K562 (cell line): ENCODE results near the gene CHST1. TPM values are rescaled to one million over a fixed set of nuclear protein-coding genes. Genes with fewer than 3 reads are reported as not detected.

Experiments
- ATAC-seq: fragments of 200-7000 bp; cut with Tn5 transposase; 3 replicates; pipeline ENCODE4 v1.9.1; 2020; ENCODE audit warnings: moderate library complexity
- BruUV-seq: library from RNA; stranded (reverse); fragments of 400-500 nt; replicated peaks from 2 replicates; lab custom pipeline; 2021; lab: Mats Ljungman, UMichigan
- CTCF ChIA-PET: fragments of 300-600 bp; formaldehyde crosslinking; extraction: SDS; loops from one replicate; lab custom pipeline; 2021; ENCODE audit warnings: low intra/inter-chr PET ratio; lab: Yijun Ruan, JAX
- POLR2A ChIA-PET: fragments of 300-600, 350-650 bp; sonication (Branson Sonifier 250); formaldehyde crosslinking; extraction: SDS; loops from one replicate; lab custom pipeline; 2021; ENCODE audit warnings: antibody characterized with exemption, inconsistent platforms; lab: Yijun Ruan, JAX
- DNase-seq, 4 experiments: peaks; one replicate each; pipeline versions ENCODE4 v3.0.0 to v3.0.0-alpha.2; 2011 to 2018; ENCODE audit warnings: low spot score in 3 of 4, mixed read lengths in 3 of 4; ENCODE audit errors: extremely low read depth in 1 of 4
- FAIRE-seq: peaks from 2 replicates; lab custom pipeline; 2011; peaks lifted over from hg19 to GRCh38; lab: Jason Lieb, UNC
- H2AFZ ChIP-seq: 2 replicates; pipeline ENCODE4 v1.6.0; 2011; ENCODE audit warnings: low read depth, low read length, control low read depth, inconsistent platforms
- H3K27ac ChIP-seq: fragments of 200-600 bp; 3 replicates; pipeline ENCODE4 v1.8.0; 2011; ENCODE audit warnings: low read depth, mild to moderate bottlenecking, control low read depth, inconsistent platforms, low read length, moderate library complexity, mixed read lengths; ENCODE audit errors: extremely low read depth
- H3K27me3 ChIP-seq, 2 experiments: fragments of 300-600 bp in 1 of 2; 2 replicates in 1 of 2; 3 replicates in 1 of 2; pipeline versions ENCODE4 v1.6.0 to v1.8.0; 2011; ENCODE audit warnings: inconsistent platforms in 2 of 2, low read length in 2 of 2, mild to moderate bottlenecking in 1 of 2, mixed read lengths in 1 of 2, moderate library complexity in 1 of 2; ENCODE audit not compliant: control insufficient read depth in 2 of 2, insufficient read depth in 2 of 2
- H3K36me3 ChIP-seq: fragments of 300-600 bp; 3 replicates; pipeline ENCODE4 v1.8.0; 2011; ENCODE audit warnings: mild to moderate bottlenecking, low read length, inconsistent platforms; ENCODE audit not compliant: control insufficient read depth, insufficient read depth
- H3K4me1 ChIP-seq, 2 experiments: fragments of 200-600 bp in 1 of 2; replicated peaks in 1 of 2; 2 replicates in 1 of 2; 3 replicates in 1 of 2; pipeline versions ENCODE4 v1.5.1 to v1.8.0; 2011; ENCODE audit warnings: inconsistent platforms in 2 of 2, low read length in 2 of 2, mild to moderate bottlenecking in 1 of 2, mixed read lengths in 1 of 2, moderate library complexity in 1 of 2; ENCODE audit not compliant: control insufficient read depth in 2 of 2, insufficient read depth in 2 of 2
- H3K4me2 ChIP-seq: 2 replicates; pipeline ENCODE4 v1.6.1; 2011; ENCODE audit warnings: low read length, control low read depth, inconsistent platforms, mixed read lengths; ENCODE audit not compliant: insufficient read depth
- H3K4me3 ChIP-seq: fragments of 200-600 bp; sonication (generic), shearing (Covaris generic); 2 replicates; pipeline ENCODE4 v1.5.1; 2016; ENCODE audit warnings: control low read depth, inconsistent platforms
- H3K79me2 ChIP-seq: fragments of 200-600 bp; 3 replicates; pipeline ENCODE4 v1.8.0; 2011; ENCODE audit warnings: low read length, inconsistent platforms; ENCODE audit not compliant: control insufficient read depth, insufficient read depth
- H3K9ac ChIP-seq, 2 experiments: 2 replicates each; pipeline versions ENCODE4 v1.6.0 to v1.6.1; 2011; ENCODE audit warnings: low read depth in 2 of 2, low read length in 2 of 2, control low read depth in 1 of 2, inconsistent platforms in 1 of 2, mild to moderate bottlenecking in 1 of 2, mixed read lengths in 1 of 2; ENCODE audit not compliant: insufficient read depth in 1 of 2
- H3K9me1 ChIP-seq: one replicate; pipeline ENCODE4 v1.6.0; 2011; ENCODE audit warnings: inconsistent platforms, mild to moderate bottlenecking, low read length, moderate library complexity; ENCODE audit not compliant: control insufficient read depth, insufficient read depth
- H3K9me3 ChIP-seq: replicated peaks from 2 replicates; pipeline ENCODE4 v1.5.1; 2011; ENCODE audit warnings: low read depth, low read length, inconsistent platforms; ENCODE audit not compliant: control insufficient read depth, insufficient read depth
- H4K20me1 ChIP-seq: replicated peaks from 2 replicates; pipeline ENCODE4 v1.6.1; 2011; ENCODE audit warnings: low read length, inconsistent platforms, mixed read lengths; ENCODE audit not compliant: control insufficient read depth, insufficient read depth
- ARNT ChIP-seq, 2 experiments: fragments of 450-650 bp; IDR thresholded peaks; 2 replicates each; pipeline ENCODE4 v1.6.1; 2016; ENCODE audit warnings: mild to moderate bottlenecking in 1 of 2
- GATAD2A ChIP-seq: fragments of 450-650 bp; IDR thresholded peaks from 2 replicates; pipeline ENCODE4 v1.6.1; 2017
- MAFF ChIP-seq: IDR thresholded peaks from 2 replicates; pipeline ENCODE4 v1.6.1; 2012; ENCODE audit warnings: low read length, improper control_type of control experiment
- MIER1 ChIP-seq: fragments of 450-650 bp; IDR thresholded peaks from 2 replicates; pipeline ENCODE4 v1.6.1; 2016; ENCODE audit warnings: antibody characterized with exemption, mild to moderate bottlenecking, low read depth
- MTA3 ChIP-seq: fragments of 450-650 bp; formaldehyde crosslinking; IDR thresholded peaks from 2 replicates; pipeline ENCODE4 v1.6.1; 2017; ENCODE audit warnings: mild to moderate bottlenecking, borderline replicate concordance
- NEUROD1 ChIP-seq: fragments of 150-350 bp; IDR thresholded peaks from 2 replicates; pipeline ENCODE4 v1.6.1; 2014; ENCODE audit warnings: borderline replicate concordance, low read length, low read depth; ENCODE audit not compliant: partially characterized antibody
- PHF8 ChIP-seq: fragments of 200-600 bp; sonication (generic); IDR thresholded peaks from 2 replicates; pipeline ENCODE4 v1.6.1; 2012; ENCODE audit warnings: mixed run types, mild to moderate bottlenecking, inconsistent platforms, low read length, moderate library complexity, borderline replicate concordance
- POLR2G ChIP-seq: fragments of 200-400 bp; formaldehyde crosslinking; IDR thresholded peaks from 2 replicates; pipeline ENCODE4 v1.6.1; 2017; ENCODE audit warnings: low read depth, mild to moderate bottlenecking, antibody characterized with exemption, low read length, moderate library complexity
- PTTG1 ChIP-seq: fragments of 450-650 bp; IDR thresholded peaks from 2 replicates; pipeline ENCODE4 v1.6.1; 2016; ENCODE audit warnings: low read depth, mild to moderate bottlenecking, missing genetic modification characterization, missing compliant biosample characterization
- RFX1 ChIP-seq: fragments of 450-650 bp; IDR thresholded peaks from 2 replicates; pipeline ENCODE4 v1.6.1; 2016; ENCODE audit warnings: mild to moderate bottlenecking, moderate library complexity
- SMAD2 ChIP-seq: fragments of 150-350 bp; IDR thresholded peaks from 2 replicates; pipeline ENCODE4 v1.6.1; 2014; ENCODE audit warnings: low read depth, mild to moderate bottlenecking, low read length
- TBP ChIP-seq: optimal IDR thresholded peaks from 2 replicates; pipeline ENCODE3; 2011; ENCODE audit warnings: low read depth, low read length, improper control_type of control experiment
- WGBS: fragments of 100-300 bp; shearing (Covaris generic); methylation state at CpG from one replicate; pipeline ENCODE4 v1.1.6; 2016; ENCODE audit warnings: low coverage, mixed read lengths; ENCODE audit not compliant: insufficient coverage; ENCODE audit errors: missing lambda C conversion rate; 5-methylcytosine and 5-hydroxymethylcytosine counted together
- in situ Hi-C: fragments of 300-500 bp; cut with MboI; formaldehyde crosslinking; loops from 4 replicates; pipeline ENCODE4 v1.15.0; 2018; ENCODE audit warnings: inconsistent platforms, mixed read lengths
- intact Hi-C: fragments of 100-400 bp; cut with micrococcal nuclease; formaldehyde crosslinking; loops from 2 replicates; pipeline ENCODE4 v1.14.2; 2022
- polyA plus RNA-seq, 8 experiments: library from polyadenylated mRNA; depleted of rRNA in 4 of 8; stranded (reverse) in 5 of 8; unstranded in 3 of 8; fragments of >200 nt; fragmentation: Nextera tagmentation in 2 of 8; fragmentation: Illumina TruSeq in 1 of 8; extraction: Ambion mirVana in 2 of 8; extraction: Trizol in 1 of 8; gene quantifications; 2 replicates each; pipeline versions ENCODE4 v1.2.1 to v1.2.3, GENCODE V29; 2011 to 2014; ENCODE audit warnings: inconsistent platforms in 1 of 8, missing spikeins in 1 of 8
- total RNA-seq, 7 experiments: library from RNA; depleted of rRNA in 6 of 7; stranded (reverse); fragments of >200 nt in 6 of 7; fragmentation: Illumina TruSeq in 2 of 7; extraction: Trizol in 2 of 7; gene quantifications; 2 replicates each; pipeline versions ENCODE4 v1.2.1 to v1.2.3, GENCODE V29; 2011 to 2021; ENCODE audit warnings: low replicate concordance in 1 of 7
- TF ChIP-seq, protein P1 (sequence below): fragments of 250-450 bp; sonication (Bioruptor Pico); IDR thresholded peaks from 2 replicates; pipeline ENCODE4 v1.5.0; 2021
- TF ChIP-seq, protein P2 (sequence below): fragments of 450-650 bp; IDR thresholded peaks from 2 replicates; pipeline ENCODE4 v1.6.1; 2016
- TF ChIP-seq, protein P3 (sequence below): sonication (generic); formaldehyde crosslinking; IDR thresholded peaks from 2 replicates; pipeline ENCODE4 v1.8.1; 2023; ENCODE audit warnings: mild to moderate bottlenecking, missing genetic modification reagents

Gene CHST1
- total and polyA plus RNA-seq, 9 of the 15 experiments (the other 6 are each of a cell fraction or from before 2014, with no cell fraction given): 0.04 to 0.32 (median 0.18) TPM; not detected in 4

DNA sequence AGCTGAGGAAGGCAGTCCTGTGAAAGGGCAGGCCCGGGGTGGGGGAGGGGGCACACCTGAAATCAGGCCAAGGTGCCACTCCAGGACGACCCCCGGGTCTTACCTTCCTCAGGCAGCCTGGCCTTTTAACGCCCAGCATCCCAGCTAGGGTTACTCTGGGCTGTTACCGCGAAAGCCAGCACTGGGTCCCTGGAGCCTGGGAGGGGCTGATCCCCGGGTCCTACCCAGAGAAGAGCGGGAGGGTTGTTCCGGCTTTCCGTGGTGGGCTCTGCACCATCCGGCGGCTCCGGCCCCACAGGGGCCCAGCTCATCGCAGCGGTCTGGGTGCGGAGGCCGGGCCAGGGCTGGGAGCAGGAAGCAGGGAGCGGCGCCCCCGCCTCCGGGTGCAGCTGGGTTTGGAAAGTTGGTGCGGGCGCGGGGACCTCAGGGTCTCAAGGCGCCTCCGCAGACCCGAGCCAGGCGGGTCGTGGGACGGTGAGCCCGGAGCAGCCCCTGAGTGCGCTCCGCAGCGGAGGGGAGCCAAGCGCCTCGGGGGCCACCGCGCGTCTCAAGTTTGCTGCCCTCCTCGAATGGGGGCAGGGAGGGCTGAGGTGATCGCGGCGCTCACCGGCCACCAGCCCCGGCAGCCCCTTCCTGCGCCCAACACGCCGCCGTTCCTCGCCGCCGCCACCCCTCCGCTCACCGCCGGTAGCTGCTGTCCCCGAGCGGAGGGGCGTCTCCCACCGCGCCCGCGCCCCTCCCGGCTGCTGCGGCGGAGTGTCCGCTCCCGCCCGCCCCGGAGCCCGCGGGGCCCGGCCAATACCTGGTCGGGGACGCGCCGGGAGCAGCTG is 831 bp downstream of the CHST1 start:
- H2AFZ ChIP-seq: no peak overlapping the region
- in situ Hi-C loops: no loop called here
- peaks cover 0 to 27% of the 10 kb centered on the region in 2 experiments; a peak in 2 of 5 replicates for H3K4me1 ChIP-seq
- no peak overlapping the region for H3K4me3 ChIP-seq
- H3K27ac ChIP-seq: no peak overlapping the region
- H3K9ac ChIP-seq: no peak overlapping the region
- peak in 2 of 4 experiments; percentile 22 to 25 for DNase-seq
- ATAC-seq: no peak
- no peaks in the 10 kb centered on the region for H3K9me1 ChIP-seq
- H3K9me3 ChIP-seq: no peaks in the 10 kb centered on the region
- no peaks in the 10 kb centered on the region for H3K79me2 ChIP-seq
- no peak overlapping the region for H3K4me2 ChIP-seq
- no peak for FAIRE-seq
- peaks cover 36 to 77% of the 10 kb centered on the region in 2 experiments for H3K27me3 ChIP-seq
- H4K20me1 ChIP-seq: peaks cover 5% of the 10 kb centered on the region; the same call in 1 of the 2 replicates
- H3K36me3 ChIP-seq: no peaks in the 10 kb centered on the region
- BruUV-seq: no TSS peak
- POLR2A ChIA-PET: interaction anchor here (0.7 kb wide), 1 partner anchor 67 kb away, joined by 4 read pairs; no protein-coding TSS in a partner anchor
- intact Hi-C loops: no loop called here
- 12% methylated on average over 41 of the region's 76 CpGs for WGBS
- CTCF ChIA-PET: no interaction called here
- TF ChIP-seq, protein P1, sequence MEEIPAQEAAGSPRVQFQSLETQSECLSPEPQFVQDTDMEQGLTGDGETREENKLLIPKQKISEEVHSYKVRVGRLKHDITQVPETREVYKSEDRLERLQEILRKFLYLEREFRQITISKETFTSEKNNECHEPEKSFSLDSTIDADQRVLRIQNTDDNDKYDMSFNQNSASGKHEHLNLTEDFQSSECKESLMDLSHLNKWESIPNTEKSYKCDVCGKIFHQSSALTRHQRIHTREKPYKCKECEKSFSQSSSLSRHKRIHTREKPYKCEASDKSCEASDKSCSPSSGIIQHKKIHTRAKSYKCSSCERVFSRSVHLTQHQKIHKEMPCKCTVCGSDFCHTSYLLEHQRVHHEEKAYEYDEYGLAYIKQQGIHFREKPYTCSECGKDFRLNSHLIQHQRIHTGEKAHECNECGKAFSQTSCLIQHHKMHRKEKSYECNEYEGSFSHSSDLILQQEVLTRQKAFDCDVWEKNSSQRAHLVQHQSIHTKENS (CRISPR knock-in tag): no peak
- TF ChIP-seq MTA3 (no peak), TBP (no peak), POLR2G (no peak), SMAD2 (no peak), PTTG1 (tag) (no peak), NEUROD1 (no peak), RFX1 (no peak), MIER1 (no peak), PHF8 (no peak), ARNT (IDR thresholded peaks at IDR 0.05) (no peak), MAFF (no peak), GATAD2A (no peak)
- TF ChIP-seq, protein P2, sequence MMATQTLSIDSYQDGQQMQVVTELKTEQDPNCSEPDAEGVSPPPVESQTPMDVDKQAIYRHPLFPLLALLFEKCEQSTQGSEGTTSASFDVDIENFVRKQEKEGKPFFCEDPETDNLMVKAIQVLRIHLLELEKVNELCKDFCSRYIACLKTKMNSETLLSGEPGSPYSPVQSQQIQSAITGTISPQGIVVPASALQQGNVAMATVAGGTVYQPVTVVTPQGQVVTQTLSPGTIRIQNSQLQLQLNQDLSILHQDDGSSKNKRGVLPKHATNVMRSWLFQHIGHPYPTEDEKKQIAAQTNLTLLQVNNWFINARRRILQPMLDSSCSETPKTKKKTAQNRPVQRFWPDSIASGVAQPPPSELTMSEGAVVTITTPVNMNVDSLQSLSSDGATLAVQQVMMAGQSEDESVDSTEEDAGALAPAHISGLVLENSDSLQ: no peak
- TF ChIP-seq, protein P3, sequence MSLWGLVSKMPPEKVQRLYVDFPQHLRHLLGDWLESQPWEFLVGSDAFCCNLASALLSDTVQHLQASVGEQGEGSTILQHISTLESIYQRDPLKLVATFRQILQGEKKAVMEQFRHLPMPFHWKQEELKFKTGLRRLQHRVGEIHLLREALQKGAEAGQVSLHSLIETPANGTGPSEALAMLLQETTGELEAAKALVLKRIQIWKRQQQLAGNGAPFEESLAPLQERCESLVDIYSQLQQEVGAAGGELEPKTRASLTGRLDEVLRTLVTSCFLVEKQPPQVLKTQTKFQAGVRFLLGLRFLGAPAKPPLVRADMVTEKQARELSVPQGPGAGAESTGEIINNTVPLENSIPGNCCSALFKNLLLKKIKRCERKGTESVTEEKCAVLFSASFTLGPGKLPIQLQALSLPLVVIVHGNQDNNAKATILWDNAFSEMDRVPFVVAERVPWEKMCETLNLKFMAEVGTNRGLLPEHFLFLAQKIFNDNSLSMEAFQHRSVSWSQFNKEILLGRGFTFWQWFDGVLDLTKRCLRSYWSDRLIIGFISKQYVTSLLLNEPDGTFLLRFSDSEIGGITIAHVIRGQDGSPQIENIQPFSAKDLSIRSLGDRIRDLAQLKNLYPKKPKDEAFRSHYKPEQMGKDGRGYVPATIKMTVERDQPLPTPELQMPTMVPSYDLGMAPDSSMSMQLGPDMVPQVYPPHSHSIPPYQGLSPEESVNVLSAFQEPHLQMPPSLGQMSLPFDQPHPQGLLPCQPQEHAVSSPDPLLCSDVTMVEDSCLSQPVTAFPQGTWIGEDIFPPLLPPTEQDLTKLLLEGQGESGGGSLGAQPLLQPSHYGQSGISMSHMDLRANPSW (CRISPR knock-in tag): no peak
